Body of pancreas (tissue), 4 donors: ENCODE data around the gene CTNNB1.

ENCODE experiments used
- CTCF ChIP-seq, 7 experiments: fragments of 450-650 bp in 4 of 7; fragments of 200-600 bp in 3 of 7; sonication (generic) in 3 of 7; IDR thresholded peaks; one replicate each; pipeline ENCODE4 v1.5.1; 2016 to 2019; ENCODE audit warnings: antibody characterized with exemption in 7 of 7
- POLR2A ChIP-seq, 3 donors: fragments of 450-650 bp; IDR thresholded peaks; one replicate each; pipeline ENCODE4 v1.6.1; 2016; ENCODE audit warnings: antibody characterized with exemption in 3 of 3, mild to moderate bottlenecking in 2 of 3

GRCh38 chr3:41248525-41248924, 49.2 kb downstream of the CTNNB1 start:
- TF ChIP-seq CTCF (IDR thresholded peaks at IDR 0.05) (no peak), POLR2A (IDR thresholded peaks at IDR 0.05) (no peak)
